Cardiac fibroblast (primary cell): Measurements from ENCODE around the gene LRP5.

Experiments
- DNase-seq, 2 donors: peaks; one replicate each; pipeline versions ENCODE4 v3.0.0 to v3.0.0-alpha.2; 2010; ENCODE audit warnings: low read depth in 2 of 2
- H3K4me3 ChIP-seq, 2 donors: replicated peaks in 1 of 2; 1 replicate in 1 of 2; 2 replicates in 1 of 2; pipeline ENCODE4 v1.5.1; 2011; ENCODE audit warnings: low read depth in 2 of 2, low read length in 2 of 2, mild to moderate bottlenecking in 2 of 2, moderate library complexity in 1 of 2
- TF ChIP-seq, protein P1 (sequence below): IDR thresholded peaks from one replicate; pipeline ENCODE4 v1.5.1; 2011; ENCODE audit warnings: low read depth, mild to moderate bottlenecking, low read length, inconsistent platforms

Gene LRP5

DNA sequence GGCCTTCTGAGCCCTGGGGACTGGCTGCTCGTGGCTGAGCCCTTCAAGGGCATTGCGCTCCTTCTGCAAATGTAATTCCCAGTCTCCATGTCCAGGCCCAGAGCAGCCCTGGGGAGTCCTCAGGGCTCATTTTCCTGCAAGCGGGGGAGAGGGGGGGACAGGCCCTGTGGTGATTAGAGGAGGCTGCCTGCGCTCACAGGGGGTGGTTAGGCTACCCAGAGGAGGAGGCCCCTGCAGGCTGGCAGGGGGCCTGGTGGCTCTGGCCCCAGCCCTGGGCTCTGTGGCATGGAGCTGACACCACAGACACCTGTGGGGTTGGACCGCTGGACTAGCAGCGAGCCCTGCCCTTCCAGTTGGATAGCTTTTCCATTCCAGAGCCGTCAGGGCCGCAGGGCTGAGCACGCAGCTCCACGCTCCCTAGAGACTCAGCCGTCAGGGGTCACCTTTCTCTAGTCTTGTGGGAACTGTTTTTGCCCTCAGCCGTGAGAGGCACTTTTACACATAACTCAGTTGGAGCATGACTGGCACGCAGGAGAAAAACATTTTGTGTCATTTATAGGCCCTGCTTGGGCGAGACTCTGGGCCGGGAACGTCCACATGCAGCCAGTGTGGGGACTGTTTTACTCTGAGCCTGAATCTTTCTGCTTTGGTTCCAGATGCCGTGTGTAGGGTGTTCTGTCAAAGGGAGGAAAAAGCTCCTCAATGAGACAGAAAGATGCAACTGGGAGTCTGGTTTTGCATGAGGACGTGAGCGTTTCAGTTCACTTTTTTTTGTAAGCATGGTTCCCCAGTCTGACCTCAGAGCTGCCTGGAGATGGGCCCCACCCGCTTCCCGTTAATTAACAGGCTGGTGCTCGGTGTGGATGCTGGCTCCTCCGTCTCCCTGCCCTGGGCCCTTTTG lies 58.1 kb downstream of the LRP5 start:
- no peak overlapping the region for H3K4me3 ChIP-seq
- TF ChIP-seq, protein P1, sequence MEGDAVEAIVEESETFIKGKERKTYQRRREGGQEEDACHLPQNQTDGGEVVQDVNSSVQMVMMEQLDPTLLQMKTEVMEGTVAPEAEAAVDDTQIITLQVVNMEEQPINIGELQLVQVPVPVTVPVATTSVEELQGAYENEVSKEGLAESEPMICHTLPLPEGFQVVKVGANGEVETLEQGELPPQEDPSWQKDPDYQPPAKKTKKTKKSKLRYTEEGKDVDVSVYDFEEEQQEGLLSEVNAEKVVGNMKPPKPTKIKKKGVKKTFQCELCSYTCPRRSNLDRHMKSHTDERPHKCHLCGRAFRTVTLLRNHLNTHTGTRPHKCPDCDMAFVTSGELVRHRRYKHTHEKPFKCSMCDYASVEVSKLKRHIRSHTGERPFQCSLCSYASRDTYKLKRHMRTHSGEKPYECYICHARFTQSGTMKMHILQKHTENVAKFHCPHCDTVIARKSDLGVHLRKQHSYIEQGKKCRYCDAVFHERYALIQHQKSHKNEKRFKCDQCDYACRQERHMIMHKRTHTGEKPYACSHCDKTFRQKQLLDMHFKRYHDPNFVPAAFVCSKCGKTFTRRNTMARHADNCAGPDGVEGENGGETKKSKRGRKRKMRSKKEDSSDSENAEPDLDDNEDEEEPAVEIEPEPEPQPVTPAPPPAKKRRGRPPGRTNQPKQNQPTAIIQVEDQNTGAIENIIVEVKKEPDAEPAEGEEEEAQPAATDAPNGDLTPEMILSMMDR = no peak
- DNase-seq = peak in 1 of 2 donors; percentile 29

DNA sequence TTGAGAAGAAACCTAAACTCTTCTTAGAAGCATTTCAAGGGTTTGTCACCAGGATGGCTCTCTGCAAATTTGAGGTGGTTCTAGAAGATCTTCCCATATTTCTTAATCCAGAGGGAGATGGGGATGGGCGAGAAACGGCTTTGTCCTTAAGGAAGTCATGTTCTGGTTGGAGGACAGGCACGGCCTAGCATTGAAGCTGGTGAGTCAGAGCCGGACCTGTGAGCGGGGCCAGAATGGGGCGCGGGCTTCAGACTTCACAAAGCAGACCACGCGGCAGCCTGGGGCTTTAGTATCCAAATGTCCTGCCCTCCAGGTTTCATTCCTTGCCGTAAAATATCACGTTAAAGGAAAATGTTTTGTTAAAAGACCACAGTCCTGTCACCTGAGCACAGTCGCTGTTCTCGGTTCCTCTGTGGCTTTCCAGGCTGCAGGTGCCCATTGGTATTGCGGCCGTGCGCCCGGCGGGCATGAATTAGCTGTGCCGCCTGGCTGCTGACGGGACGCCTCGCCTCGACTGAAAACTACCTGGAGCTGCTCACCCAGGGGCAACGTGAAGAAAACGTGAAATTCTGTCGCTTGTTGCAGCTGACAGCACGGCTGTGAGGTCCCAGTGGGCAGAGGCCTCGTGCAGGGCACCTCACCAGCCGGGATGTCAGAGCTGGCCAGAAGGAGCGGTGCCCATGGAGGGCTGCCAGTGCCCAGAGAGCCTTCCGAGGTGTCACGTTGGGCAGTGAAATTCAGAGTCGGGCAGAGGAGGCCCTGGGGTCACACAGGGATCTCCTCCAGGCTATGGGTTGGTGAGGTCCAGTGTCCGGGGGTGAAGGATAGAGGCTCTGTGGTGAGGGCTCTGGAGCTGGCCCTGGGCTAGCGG lies 59.0 kb downstream of the LRP5 start:
- TF ChIP-seq, protein P1 = no peak
- H3K4me3 ChIP-seq = no peak overlapping the region
- DNase-seq = peak in 1 of 2 donors; percentile 25

DNA sequence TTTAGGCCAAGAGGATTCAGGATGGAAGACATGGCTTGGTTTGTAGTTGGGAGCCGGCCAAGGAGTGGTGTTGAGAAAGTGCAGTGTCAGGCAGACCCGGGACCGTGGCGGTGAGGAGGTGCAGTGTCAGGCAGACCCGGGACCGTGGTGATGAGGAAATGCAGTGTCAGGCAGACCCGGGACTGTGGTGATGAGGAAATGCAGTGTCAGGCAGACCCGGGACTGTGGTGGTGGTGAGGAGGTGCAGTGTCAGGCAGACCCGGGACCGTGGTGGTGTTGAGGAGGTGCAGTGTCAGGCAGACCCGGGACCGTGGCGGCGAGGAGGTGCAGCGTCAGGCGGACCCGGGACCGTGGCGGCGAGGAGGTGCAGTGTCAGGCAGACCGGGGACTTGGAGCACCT lies 59.7 kb downstream of the LRP5 start:
- DNase-seq = no peak

DNA sequence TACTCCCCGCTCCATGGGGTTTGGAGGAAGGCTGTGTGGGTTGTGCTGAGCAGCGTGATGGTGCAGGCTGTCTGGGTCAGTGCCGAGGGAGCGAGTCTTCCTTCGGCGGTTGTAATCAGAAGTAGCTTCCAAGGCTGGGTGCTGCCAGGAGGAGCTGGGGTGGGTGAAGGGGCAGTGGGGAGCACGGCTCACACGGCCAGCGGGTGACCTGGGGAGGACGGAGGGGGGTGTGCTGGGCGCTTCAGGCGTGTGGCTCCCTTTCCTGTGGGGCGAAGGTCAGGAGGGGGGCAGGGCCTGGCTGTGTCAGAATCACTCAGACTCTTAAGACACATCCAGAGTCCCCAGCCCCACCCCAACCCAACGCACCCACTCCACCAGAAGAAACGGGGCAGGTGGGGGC lies 60.2 kb downstream of the LRP5 start:
- TF ChIP-seq, protein P1 = no peak
- no peak for DNase-seq
- H3K4me3 ChIP-seq = no peak overlapping the region

More for the DNA sequence above, 59.7 kb downstream of the LRP5 start:
- H3K4me3 ChIP-seq = no peak overlapping the region
- TF ChIP-seq, protein P1 = no peak

DNA sequence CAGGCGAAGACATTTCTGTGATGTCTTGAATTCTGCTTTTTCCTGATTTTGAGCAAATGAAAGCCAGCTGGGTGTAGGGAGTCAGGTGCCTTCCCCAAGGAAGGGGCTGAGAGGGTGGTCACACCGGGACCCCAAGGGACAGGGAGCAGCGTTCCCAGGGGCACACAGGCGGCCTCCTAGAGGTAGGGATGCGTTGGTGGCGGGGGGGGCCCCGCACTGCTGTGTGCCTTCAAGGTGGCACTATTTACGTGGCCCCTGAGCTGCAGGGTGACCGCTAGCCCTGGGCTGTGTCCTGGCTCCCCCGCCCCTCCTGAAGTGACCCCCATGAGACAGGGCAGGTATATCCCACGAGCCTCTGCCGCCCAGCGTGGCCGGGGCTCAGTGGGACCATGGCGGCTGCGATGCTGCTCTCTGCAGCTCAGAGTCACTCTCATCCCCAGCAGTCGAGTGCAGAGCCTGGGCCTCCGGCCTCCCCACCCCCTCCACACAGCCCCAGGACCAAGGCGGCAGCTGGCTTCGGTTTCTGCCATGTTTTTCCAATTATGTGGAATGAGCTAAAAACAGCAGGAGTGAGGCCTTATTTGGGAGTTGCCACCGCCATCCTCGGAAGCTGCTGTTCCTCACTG lies 60.9 kb downstream of the LRP5 start:
- DNase-seq = peak in 1 of 2 donors; percentile 63
- TF ChIP-seq, protein P1 = no peak
- no peak overlapping the region for H3K4me3 ChIP-seq

DNA sequence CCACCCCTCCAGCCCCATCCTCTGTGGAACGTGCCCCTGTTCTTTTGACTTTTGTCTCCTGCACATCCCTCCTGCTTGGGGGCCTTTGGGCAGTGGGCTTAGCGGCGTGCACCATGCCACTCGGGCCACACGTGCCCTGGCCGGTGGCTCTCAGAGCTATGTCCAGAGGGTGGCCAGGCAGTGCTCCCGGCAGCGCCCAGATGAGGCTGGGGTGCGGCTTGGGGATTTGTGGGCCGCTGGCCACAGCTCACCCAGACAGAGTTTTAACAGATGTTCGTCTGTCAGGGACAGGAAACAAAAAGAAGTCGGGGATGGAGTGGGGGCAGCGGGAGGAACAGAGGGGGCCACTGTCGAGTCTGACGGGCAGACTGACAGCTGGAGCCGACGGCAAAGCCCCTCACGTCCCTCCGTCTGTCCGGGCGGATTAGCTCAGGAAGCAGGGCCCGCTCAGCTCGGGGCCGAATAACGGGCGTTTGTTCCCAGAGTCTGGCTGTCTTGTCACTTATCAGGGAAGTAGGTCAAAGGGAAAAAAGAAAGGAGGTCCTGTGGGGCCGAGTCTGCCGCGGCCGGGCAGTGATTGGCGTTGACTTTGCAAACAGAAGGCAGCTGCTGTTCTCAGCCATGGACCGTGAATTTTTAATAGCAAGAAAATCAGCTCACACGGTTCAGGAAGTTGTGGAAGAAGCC lies 61.6 kb downstream of the LRP5 start:
- DNase-seq = peak; percentile 32 to 75
- TF ChIP-seq, protein P1 = no peak
- no peak overlapping the region for H3K4me3 ChIP-seq
